Esophagus muscularis mucosa (tissue), 4 donors: ENCODE measurements around the gene ANKS1B.
"Not testable (repeated sequence)": the region's sequence is repeated elsewhere in the genome, so short reads cannot be mapped to it uniquely, and the experiment has no call there.

Source experiments
- EP300 ChIP-seq: sonication (generic); formaldehyde crosslinking; IDR thresholded peaks from one replicate; pipeline ENCODE4 v1.6.1; 2017; ENCODE audit warnings: antibody characterized with exemption
- POLR2A ChIP-seq: fragments of 450-650 bp; IDR thresholded peaks from one replicate; pipeline ENCODE4 v1.6.1; 2017; ENCODE audit warnings: antibody characterized with exemption, moderate library complexity, mild to moderate bottlenecking, low read depth
- POLR2AphosphoS5 ChIP-seq, 2 donors: sonication (generic); formaldehyde crosslinking; IDR thresholded peaks; one replicate each; pipeline ENCODE4 v1.6.1; 2017; ENCODE audit warnings: antibody characterized with exemption in 2 of 2
- TF ChIP-seq, protein P1 (sequence below), 3 experiments: fragments of 200-600 bp in 2 of 3; fragments of 450-650 bp in 1 of 3; sonication (generic) in 2 of 3; IDR thresholded peaks; one replicate each; pipeline ENCODE4 v1.5.1; 2017 to 2019; ENCODE audit warnings: antibody characterized with exemption in 3 of 3, mild to moderate bottlenecking in 2 of 3, moderate library complexity in 1 of 3

DNA sequence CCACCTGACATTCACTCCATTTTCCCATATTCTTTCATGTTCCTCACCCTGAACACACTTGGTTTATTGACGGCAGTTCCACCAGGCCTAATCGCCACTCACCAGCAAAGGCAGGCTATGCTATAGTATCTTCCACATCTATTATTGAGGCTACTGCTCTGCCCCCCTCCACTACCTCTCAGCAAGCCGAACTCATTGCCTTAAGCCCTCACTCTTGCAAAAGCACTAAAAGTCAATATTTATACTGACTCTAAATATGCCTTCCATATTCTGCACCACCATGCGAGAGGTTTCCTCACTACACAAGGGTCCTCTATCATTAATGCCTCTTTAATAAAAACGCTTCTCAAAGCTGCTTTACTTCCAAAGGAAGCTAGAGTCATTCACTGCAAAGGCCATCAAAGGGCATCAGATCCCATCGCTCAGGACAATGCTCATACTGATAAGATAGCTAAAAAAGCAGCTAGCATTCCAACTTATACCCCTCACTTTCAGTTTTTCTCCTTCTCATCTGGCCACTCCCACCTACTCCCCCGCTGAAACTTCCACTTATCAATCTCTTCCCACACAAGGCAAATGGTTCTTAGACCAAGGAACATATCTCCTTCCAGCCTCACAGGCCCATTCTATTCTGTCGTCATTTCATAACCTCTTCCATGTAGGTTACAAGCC is 265.2 kb downstream of the ANKS1B start:
- not testable (repeated sequence) for TF ChIP-seq EP300; POLR2AphosphoS5 (IDR thresholded peaks at IDR 0.05); POLR2A
- TF ChIP-seq, protein P1, sequence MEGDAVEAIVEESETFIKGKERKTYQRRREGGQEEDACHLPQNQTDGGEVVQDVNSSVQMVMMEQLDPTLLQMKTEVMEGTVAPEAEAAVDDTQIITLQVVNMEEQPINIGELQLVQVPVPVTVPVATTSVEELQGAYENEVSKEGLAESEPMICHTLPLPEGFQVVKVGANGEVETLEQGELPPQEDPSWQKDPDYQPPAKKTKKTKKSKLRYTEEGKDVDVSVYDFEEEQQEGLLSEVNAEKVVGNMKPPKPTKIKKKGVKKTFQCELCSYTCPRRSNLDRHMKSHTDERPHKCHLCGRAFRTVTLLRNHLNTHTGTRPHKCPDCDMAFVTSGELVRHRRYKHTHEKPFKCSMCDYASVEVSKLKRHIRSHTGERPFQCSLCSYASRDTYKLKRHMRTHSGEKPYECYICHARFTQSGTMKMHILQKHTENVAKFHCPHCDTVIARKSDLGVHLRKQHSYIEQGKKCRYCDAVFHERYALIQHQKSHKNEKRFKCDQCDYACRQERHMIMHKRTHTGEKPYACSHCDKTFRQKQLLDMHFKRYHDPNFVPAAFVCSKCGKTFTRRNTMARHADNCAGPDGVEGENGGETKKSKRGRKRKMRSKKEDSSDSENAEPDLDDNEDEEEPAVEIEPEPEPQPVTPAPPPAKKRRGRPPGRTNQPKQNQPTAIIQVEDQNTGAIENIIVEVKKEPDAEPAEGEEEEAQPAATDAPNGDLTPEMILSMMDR (IDR thresholded peaks at IDR 0.05): not testable (repeated sequence)
